Left lung (tissue), 10 donors: ENCODE measurements around the gene TNK1. TPM values are rescaled to one million over a fixed set of nuclear protein-coding genes. Genes with fewer than 3 reads are reported as not detected.
A peak's percentile ranks its signal among the peaks of the same experiment; 100 is the strongest.

Source experiments
- ATAC-seq: fragments of 200-7000 bp; cut with Tn5 transposase; one replicate; pipeline ENCODE4 v1.9.1; 2020; ENCODE audit warnings: moderate library complexity
- DNase-seq, 4 donors: peaks; one replicate each; pipeline ENCODE4 v3.0.0-alpha.2; 2013 to 2020
- H3K27ac ChIP-seq, 2 donors: fragments of 200-600 bp; sonication (generic) in 1 of 2; one replicate each; pipeline versions ENCODE4 v1.5.0 to v1.8.0; 2020 to 2021
- H3K27me3 ChIP-seq, 2 donors: fragments of 200-600 bp; sonication (generic) in 1 of 2; one replicate each; pipeline versions ENCODE4 v1.5.0 to v1.8.0; 2020 to 2021
- H3K36me3 ChIP-seq, 2 donors: fragments of 200-600 bp; sonication (generic) in 1 of 2; one replicate each; pipeline versions ENCODE4 v1.5.0 to v1.8.0; 2020 to 2021
- H3K4me1 ChIP-seq, 2 donors: fragments of 200-600 bp; one replicate each; pipeline ENCODE4 v1.8.0; 2021
- H3K4me3 ChIP-seq, 2 donors: fragments of 200-600 bp; sonication (generic) in 1 of 2; one replicate each; pipeline versions ENCODE4 v1.5.0 to v1.8.0; 2020 to 2021; ENCODE audit warnings: mild to moderate bottlenecking in 1 of 2
- H3K9me3 ChIP-seq, 2 donors: fragments of 200-600 bp; sonication (generic) in 1 of 2; one replicate each; pipeline versions ENCODE4 v1.5.0 to v1.8.0; 2020 to 2021
- CTCF ChIP-seq, 2 donors: fragments of 200-600 bp; sonication (generic) in 1 of 2; IDR thresholded peaks; one replicate each; pipeline versions ENCODE4 v1.5.0 to v1.8.0; 2021; ENCODE audit warnings: antibody characterized with exemption in 2 of 2
- intact Hi-C, 2 donors: fragments of 100-400 bp; cut with DNase I; formaldehyde crosslinking; loops; one replicate each; pipeline versions ENCODE4 v1.11.2 to v1.14.2; 2022
- polyA plus RNA-seq, 6 donors: library from polyadenylated mRNA; unstranded; fragments of 120-200 nt; gene quantifications; one replicate each; pipeline ENCODE4 v1.2.1, GENCODE V29; 2013; ENCODE audit not compliant: insufficient read length in 6 of 6
- total RNA-seq, 2 donors: library from RNA; stranded (reverse); fragmentation: NEBNext Ultra II Directional; extraction: Animal tissue kit (Norgen Biotek cat#: 25700); gene quantifications; one replicate each; pipeline ENCODE4 v1.2.1, GENCODE V29; 2021
- donor health status: DM: no; HTN: yes; CAD: no.
- donor health status: DM: no; HTN: no; CAD: no.

The TNK1 gene
- total and polyA plus RNA-seq, 8 donors, result 5.3 to 8.7 (median 6.3) TPM

DNA sequence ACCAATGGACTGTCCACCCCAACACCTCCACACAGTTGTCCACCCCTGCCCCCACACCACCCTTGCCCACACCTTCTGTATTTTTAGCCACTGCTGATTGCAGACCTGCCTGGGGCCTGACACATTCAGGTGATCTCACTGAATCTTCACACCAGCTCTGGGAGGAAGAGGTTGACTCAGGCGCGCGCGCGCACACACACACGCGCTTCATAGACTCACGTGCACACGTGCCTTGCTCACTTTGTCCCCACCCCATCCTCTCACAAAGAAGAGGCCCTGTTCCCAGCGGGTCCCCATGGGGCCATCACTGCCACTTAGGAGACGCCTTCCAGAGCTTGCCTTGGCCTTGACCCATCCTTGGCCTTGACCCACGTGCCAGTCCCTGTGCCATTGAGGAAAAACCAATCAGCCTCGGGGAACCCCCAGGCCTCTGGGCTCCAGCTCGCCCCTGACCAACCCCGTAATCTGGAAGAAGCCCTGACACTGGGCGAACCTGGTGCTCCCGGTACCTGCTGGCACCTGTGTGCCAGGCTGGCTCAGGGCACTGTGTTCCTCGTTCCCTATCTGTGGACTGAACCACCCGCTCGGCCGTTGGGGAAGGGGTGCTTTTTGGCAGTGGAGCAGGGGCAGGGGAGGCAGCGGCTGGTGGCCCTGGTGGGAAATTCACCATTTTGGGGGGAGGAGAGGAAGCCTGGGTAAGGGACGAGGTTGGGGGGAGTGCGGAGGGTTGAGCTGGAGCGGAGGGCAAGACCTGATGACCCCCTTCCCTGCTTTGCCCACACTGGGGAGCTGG is 29.9 kb downstream of the TNK1 start:
- no peak for ATAC-seq
- Histone ChIP-seq H3K36me3 (no peaks in the 10 kb centered on the region), H3K27me3 (peaks cover 0 to 23% of the 10 kb centered on the region in 2 donors), H3K4me1 (no peaks in the 10 kb centered on the region), H3K27ac (no peak overlapping the region), H3K4me3 (no peak overlapping the region), H3K9me3 (no peaks in the 10 kb centered on the region)
- no peak for DNase-seq
- intact Hi-C loops, result no loop called here
- TF ChIP-seq CTCF (IDR thresholded peaks at IDR 0.05), result no peak

GRCh38 chr17:7411427-7411750 is 30.5 kb downstream of the TNK1 start:
- H3K36me3 ChIP-seq, result no peaks in the 10 kb centered on the region
- H3K27ac ChIP-seq, result no peak overlapping the region
- H3K9me3 ChIP-seq, result no peaks in the 10 kb centered on the region
- ATAC-seq, result no peak
- peaks cover 0 to 17% of the 10 kb centered on the region in 2 donors for H3K27me3 ChIP-seq
- DNase-seq, result no peak
- TF ChIP-seq CTCF (IDR thresholded peaks at IDR 0.05), result no peak
- intact Hi-C loops, result no loop called here
- H3K4me1 ChIP-seq, result no peaks in the 10 kb centered on the region
- no peak overlapping the region for H3K4me3 ChIP-seq

- no peaks in the 10 kb centered on the region for H3K4me1 ChIP-seq
- peaks cover 0 to 4% of the 10 kb centered on the region in 2 donors for H3K36me3 ChIP-seq
- H3K27me3 ChIP-seq, result peaks cover 0 to 5% of the 10 kb centered on the region in 2 donors
- no peak overlapping the region for H3K4me3 ChIP-seq
- intact Hi-C loops, result no loop called here
- ATAC-seq, result no peak
- no peak for TF ChIP-seq CTCF (IDR thresholded peaks at IDR 0.05)
- H3K9me3 ChIP-seq, result no peaks in the 10 kb centered on the region
- no peak for DNase-seq
- no peak overlapping the region for H3K27ac ChIP-seq
Measured at GRCh38 chr17:7413346-7413985, 32.6 kb downstream of the TNK1 start.

DNA sequence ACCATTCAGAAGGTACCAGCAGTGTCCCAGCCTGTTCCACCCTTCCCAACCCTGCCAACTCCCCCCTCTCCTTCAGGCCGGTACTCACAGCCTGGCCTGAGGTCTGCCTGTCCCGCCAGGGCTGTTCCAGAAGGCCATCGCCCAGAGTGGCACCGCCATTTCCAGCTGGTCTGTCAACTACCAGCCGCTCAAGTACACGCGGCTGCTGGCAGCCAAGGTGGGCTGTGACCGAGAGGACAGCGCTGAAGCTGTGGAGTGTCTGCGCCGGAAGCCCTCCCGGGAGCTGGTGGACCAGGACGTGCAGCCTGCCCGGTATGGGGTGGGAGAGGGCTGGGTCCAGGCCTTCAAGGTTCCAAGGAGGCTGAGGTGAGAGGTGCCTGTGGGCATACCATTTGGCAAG is 33.9 kb downstream of the TNK1 start:
- no peaks in the 10 kb centered on the region for H3K9me3 ChIP-seq
- DNase-seq, result no peak
- H3K4me3 ChIP-seq, result no peak overlapping the region
- no peaks in the 10 kb centered on the region for H3K27me3 ChIP-seq
- intact Hi-C loops, result no loop called here
- no peaks in the 10 kb centered on the region for H3K4me1 ChIP-seq
- ATAC-seq, result no peak
- no peak overlapping the region for H3K27ac ChIP-seq
- peaks cover 0 to 4% of the 10 kb centered on the region in 2 donors for H3K36me3 ChIP-seq
- no peak for TF ChIP-seq CTCF (IDR thresholded peaks at IDR 0.05)

GRCh38 chr17:7415784-7416183 is 34.9 kb downstream of the TNK1 start:
- no peak overlapping the region for H3K27ac ChIP-seq
- peaks cover 0 to 4% of the 10 kb centered on the region in 2 donors for H3K36me3 ChIP-seq
- no peaks in the 10 kb centered on the region for H3K4me1 ChIP-seq
- peak in 1 of 4 donors; percentile 78 for DNase-seq
- intact Hi-C loops, result no loop called here
- no peaks in the 10 kb centered on the region for H3K9me3 ChIP-seq
- no peak overlapping the region for H3K4me3 ChIP-seq
- no peaks in the 10 kb centered on the region for H3K27me3 ChIP-seq
- no peak for TF ChIP-seq CTCF (IDR thresholded peaks at IDR 0.05)
- ATAC-seq, result no peak
